HepG2 (cell line): ENCODE data around the gene RHEBL1. TPM values are rescaled to one million over a fixed set of nuclear protein-coding genes. Genes with fewer than 3 reads are reported as not detected.

ENCODE experiments used
- DMTF1 ChIP-seq: sonication (generic); formaldehyde crosslinking; IDR thresholded peaks from 2 replicates; pipeline ENCODE4 v1.4.0; 2020; ENCODE audit warnings: mild to moderate bottlenecking, missing genetic modification reagents
- DR1 ChIP-seq: sonication (generic); formaldehyde crosslinking; IDR thresholded peaks from 2 replicates; pipeline ENCODE4 v1.8.0; 2021; ENCODE audit warnings: mild to moderate bottlenecking, missing genetic modification reagents, inconsistent platforms
- ELF4 ChIP-seq: sonication (generic); formaldehyde crosslinking; IDR thresholded peaks from 2 replicates; pipeline ENCODE4 v1.5.0; 2020; ENCODE audit warnings: missing genetic modification reagents, mild to moderate bottlenecking, moderate library complexity, borderline replicate concordance
- IRF1 ChIP-seq: sonication (generic); formaldehyde crosslinking; IDR thresholded peaks from 2 replicates; pipeline ENCODE4 v1.4.0; 2020; ENCODE audit warnings: low read depth, mild to moderate bottlenecking, missing genetic modification reagents
- MYC ChIP-seq: sonication (generic); formaldehyde crosslinking; IDR thresholded peaks from 2 replicates; pipeline ENCODE4 v1.9.0; 2021; ENCODE audit warnings: missing genetic modification reagents, borderline replicate concordance
- NFRKB ChIP-seq: fragments of 450-650 bp; IDR thresholded peaks from 2 replicates; pipeline ENCODE4 v1.6.1; 2017
- NPAS2 ChIP-seq: sonication (generic); formaldehyde crosslinking; IDR thresholded peaks from 2 replicates; pipeline ENCODE4 v1.8.0; 2022; ENCODE audit warnings: mild to moderate bottlenecking, missing genetic modification reagents, borderline replicate concordance
- PREB ChIP-seq: sonication (generic); formaldehyde crosslinking; IDR thresholded peaks from 2 replicates; pipeline ENCODE4 v1.4.0; 2020; ENCODE audit warnings: missing genetic modification reagents
- TOPORS ChIP-seq: sonication (generic); formaldehyde crosslinking; IDR thresholded peaks from 2 replicates; pipeline ENCODE4 v1.8.0; 2023; ENCODE audit warnings: mild to moderate bottlenecking, missing genetic modification reagents
- ZBTB20 ChIP-seq: sonication (generic); formaldehyde crosslinking; IDR thresholded peaks from 2 replicates; pipeline ENCODE4 v1.8.1; 2023; ENCODE audit warnings: missing genetic modification reagents, low read depth, mild to moderate bottlenecking, borderline replicate concordance
- ZBTB3 ChIP-seq: sonication (generic); formaldehyde crosslinking; IDR thresholded peaks from 2 replicates; pipeline ENCODE4 v1.4.0; 2020; ENCODE audit warnings: low read depth, mild to moderate bottlenecking, moderate library complexity, missing genetic modification reagents, borderline replicate concordance
- ZFX ChIP-seq: sonication (generic); formaldehyde crosslinking; IDR thresholded peaks from 2 replicates; pipeline ENCODE4 v1.4.0; 2020; ENCODE audit warnings: mild to moderate bottlenecking, low read depth, missing genetic modification reagents, moderate library complexity
- ZNF274 ChIP-seq: sonication (generic); formaldehyde crosslinking; IDR thresholded peaks from 2 replicates; pipeline ENCODE4 v1.5.1; 2020; ENCODE audit warnings: mild to moderate bottlenecking, missing genetic modification reagents
- ZNF652 ChIP-seq: IDR thresholded peaks from 2 replicates; pipeline ENCODE4 v1.6.1; 2016; ENCODE audit warnings: low read depth, borderline replicate concordance
- ZSCAN31 ChIP-seq: sonication (generic); formaldehyde crosslinking; IDR thresholded peaks from 2 replicates; pipeline ENCODE4 v1.5.0; 2020; ENCODE audit warnings: low read depth, mild to moderate bottlenecking, missing genetic modification reagents
- polyA plus RNA-seq, 8 experiments: library from polyadenylated mRNA; depleted of rRNA in 3 of 8; stranded (reverse) in 7 of 8; unstranded in 1 of 8; fragments of >200 nt; fragmentation: Illumina TruSeq in 4 of 8; extraction: Trizol in 4 of 8; gene quantifications; 2 replicates each; pipeline versions ENCODE4 v1.2.1 to v1.2.3, GENCODE V29; 2011 to 2016; ENCODE audit warnings: low read depth in 4 of 8, missing spikeins in 1 of 8, mixed read lengths in 1 of 8; ENCODE audit not compliant: insufficient read depth in 1 of 8
- total RNA-seq, 5 experiments: library from RNA; depleted of rRNA; stranded (reverse); fragments of >200 nt; fragmentation: Illumina TruSeq; extraction: Trizol; gene quantifications; 2 replicates each; pipeline ENCODE4 v1.2.3, GENCODE V29; 2016; ENCODE audit warnings: low read depth in 1 of 5
- TF ChIP-seq, protein P1 (sequence below): sonication (generic); formaldehyde crosslinking; IDR thresholded peaks from 2 replicates; pipeline ENCODE4 v1.5.0; 2020; ENCODE audit warnings: missing genetic modification reagents
- TF ChIP-seq, protein P2 (sequence below): sonication (generic); formaldehyde crosslinking; IDR thresholded peaks from 2 replicates; pipeline ENCODE4 v1.8.0; 2022; ENCODE audit warnings: mild to moderate bottlenecking, missing genetic modification reagents; ENCODE audit not compliant: insufficient replicate concordance
- TF ChIP-seq, protein P3 (sequence below): sonication (generic); formaldehyde crosslinking; IDR thresholded peaks from 2 replicates; pipeline ENCODE4 v1.8.0; 2022; ENCODE audit warnings: missing genetic modification reagents, mild to moderate bottlenecking, borderline replicate concordance
- TF ChIP-seq, protein P4 (sequence below): sonication (generic); formaldehyde crosslinking; IDR thresholded peaks from 2 replicates; pipeline ENCODE4 v1.4.0; 2020; ENCODE audit warnings: missing genetic modification reagents, mild to moderate bottlenecking, borderline replicate concordance

Gene RHEBL1
- total and polyA plus RNA-seq, 2 of the 13 experiments (the other 11 are each of a cell fraction or from before 2014, with no cell fraction given) = 1.4 to 2.5 TPM

GRCh38 chr12:49019120-49019430 lies 50.7 kb downstream of the RHEBL1 start (continued):
- TF ChIP-seq DMTF1 = no peak
- no peak for TF ChIP-seq NFRKB
- TF ChIP-seq ELF4 (CRISPR knock-in tag) = no peak
- TF ChIP-seq ZNF274 (CRISPR knock-in tag) = no peak
- TF ChIP-seq, protein P1, sequence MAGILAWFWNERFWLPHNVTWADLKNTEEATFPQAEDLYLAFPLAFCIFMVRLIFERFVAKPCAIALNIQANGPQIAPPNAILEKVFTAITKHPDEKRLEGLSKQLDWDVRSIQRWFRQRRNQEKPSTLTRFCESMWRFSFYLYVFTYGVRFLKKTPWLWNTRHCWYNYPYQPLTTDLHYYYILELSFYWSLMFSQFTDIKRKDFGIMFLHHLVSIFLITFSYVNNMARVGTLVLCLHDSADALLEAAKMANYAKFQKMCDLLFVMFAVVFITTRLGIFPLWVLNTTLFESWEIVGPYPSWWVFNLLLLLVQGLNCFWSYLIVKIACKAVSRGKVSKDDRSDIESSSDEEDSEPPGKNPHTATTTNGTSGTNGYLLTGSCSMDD (CRISPR knock-in tag) = no peak
- TF ChIP-seq IRF1 (CRISPR knock-in tag) = no peak
- no peak for TF ChIP-seq NPAS2 (CRISPR knock-in tag)
- no peak for TF ChIP-seq TOPORS (CRISPR knock-in tag)
- no peak for TF ChIP-seq ZBTB20 (CRISPR knock-in tag)
- TF ChIP-seq, protein P2, sequence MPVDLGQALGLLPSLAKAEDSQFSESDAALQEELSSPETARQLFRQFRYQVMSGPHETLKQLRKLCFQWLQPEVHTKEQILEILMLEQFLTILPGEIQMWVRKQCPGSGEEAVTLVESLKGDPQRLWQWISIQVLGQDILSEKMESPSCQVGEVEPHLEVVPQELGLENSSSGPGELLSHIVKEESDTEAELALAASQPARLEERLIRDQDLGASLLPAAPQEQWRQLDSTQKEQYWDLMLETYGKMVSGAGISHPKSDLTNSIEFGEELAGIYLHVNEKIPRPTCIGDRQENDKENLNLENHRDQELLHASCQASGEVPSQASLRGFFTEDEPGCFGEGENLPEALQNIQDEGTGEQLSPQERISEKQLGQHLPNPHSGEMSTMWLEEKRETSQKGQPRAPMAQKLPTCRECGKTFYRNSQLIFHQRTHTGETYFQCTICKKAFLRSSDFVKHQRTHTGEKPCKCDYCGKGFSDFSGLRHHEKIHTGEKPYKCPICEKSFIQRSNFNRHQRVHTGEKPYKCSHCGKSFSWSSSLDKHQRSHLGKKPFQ = peak; percentile 4
- TF ChIP-seq, protein P3, sequence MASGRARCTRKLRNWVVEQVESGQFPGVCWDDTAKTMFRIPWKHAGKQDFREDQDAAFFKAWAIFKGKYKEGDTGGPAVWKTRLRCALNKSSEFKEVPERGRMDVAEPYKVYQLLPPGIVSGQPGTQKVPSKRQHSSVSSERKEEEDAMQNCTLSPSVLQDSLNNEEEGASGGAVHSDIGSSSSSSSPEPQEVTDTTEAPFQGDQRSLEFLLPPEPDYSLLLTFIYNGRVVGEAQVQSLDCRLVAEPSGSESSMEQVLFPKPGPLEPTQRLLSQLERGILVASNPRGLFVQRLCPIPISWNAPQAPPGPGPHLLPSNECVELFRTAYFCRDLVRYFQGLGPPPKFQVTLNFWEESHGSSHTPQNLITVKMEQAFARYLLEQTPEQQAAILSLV (CRISPR knock-in tag) = no peak
- no peak for TF ChIP-seq ZNF652 (CRISPR knock-in tag)
- TF ChIP-seq DR1 (CRISPR knock-in tag) = no peak; the same call in 1 of the 2 replicates
- TF ChIP-seq, protein P4, sequence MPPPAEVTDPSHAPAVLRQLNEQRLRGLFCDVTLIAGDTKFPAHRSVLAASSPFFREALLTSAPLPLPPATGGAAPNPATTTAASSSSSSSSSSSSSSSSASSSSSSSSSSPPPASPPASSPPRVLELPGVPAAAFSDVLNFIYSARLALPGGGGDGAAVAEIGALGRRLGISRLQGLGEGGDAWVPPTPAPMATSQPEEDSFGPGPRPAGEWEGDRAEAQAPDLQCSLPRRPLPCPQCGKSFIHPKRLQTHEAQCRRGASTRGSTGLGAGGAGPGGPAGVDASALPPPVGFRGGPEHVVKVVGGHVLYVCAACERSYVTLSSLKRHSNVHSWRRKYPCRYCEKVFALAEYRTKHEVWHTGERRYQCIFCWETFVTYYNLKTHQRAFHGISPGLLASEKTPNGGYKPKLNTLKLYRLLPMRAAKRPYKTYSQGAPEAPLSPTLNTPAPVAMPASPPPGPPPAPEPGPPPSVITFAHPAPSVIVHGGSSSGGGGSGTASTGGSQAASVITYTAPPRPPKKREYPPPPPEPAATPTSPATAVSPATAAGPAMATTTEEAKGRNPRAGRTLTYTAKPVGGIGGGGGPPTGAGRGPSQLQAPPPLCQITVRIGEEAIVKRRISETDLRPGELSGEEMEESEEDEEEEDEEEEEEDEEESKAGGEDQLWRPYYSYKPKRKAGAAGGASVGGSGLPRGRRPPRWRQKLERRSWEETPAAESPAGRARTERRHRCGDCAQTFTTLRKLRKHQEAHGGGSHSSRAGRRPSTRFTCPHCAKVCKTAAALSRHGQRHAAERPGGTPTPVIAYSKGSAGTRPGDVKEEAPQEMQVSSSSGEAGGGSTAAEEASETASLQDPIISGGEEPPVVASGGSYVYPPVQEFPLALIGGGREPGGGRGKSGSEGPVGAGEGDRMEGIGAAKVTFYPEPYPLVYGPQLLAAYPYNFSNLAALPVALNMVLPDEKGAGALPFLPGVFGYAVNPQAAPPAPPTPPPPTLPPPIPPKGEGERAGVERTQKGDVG (CRISPR knock-in tag) = no peak
- TF ChIP-seq ZFX (CRISPR knock-in tag) = no peak
- TF ChIP-seq PREB (CRISPR knock-in tag) = no peak
- no peak for TF ChIP-seq MYC (CRISPR knock-in tag)
- no peak for TF ChIP-seq ZSCAN31 (CRISPR knock-in tag)
- TF ChIP-seq ZBTB3 = no peak
